ENCODE results near the gene MRPL9. TPM values are rescaled to one million over a fixed set of nuclear protein-coding genes. Genes with fewer than 3 reads are reported as not detected.

MRPL9 gene
- 36.1 and 41.5 TPM in 2 replicates for total RNA-seq

DNA sequence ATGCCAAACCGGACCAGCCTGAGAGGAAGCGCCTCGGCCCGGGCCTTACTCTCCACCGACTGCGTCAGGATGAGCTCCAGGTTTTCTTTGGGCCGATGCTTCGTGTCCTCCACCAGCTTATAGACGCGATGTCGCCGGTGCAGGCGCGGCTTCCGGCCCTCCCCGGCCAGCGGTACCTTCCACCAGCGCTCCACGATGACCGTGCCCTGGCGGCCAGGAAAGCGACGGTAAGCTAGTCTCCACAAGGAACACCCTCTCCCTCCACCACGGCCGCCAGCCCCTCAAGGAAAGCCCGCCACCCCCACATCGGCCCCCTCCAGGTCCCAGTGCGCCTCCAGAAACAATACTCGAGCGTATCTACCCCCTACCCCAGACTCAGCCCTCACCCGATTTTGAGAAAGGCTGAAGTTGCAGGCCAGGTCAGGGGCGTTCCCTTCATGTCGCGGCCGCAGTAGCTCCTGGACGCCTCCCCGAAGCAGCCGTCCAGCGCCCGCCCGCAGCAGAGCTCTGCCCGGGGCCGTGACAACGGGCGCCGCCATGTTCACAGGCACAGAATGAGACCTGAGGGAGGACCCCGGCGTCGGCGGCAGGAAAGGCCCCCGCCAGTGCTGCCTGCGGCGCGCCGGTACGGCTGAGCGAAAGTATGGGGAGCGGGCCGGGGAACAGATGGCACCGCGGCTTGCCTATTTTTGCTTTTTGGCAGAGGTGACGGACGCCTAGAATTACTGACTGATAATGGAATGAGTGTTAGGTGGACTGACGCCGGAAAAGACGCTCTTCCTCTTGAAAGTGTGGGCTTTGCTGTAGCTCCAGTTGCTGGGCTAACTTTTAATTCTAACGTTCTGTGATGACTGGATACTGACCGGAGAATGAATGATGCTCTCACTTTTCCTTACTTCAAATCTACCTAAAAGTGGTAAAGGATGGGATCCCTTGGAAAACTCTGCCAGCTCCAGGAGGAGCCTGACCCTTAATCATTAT is at the start of gene MRPL9:
MRPL9 (minus strand) TSS at position 556 of the 981 bp plus-strand sequence; CDS start at position 539, 17 bp downstream.

DNA sequence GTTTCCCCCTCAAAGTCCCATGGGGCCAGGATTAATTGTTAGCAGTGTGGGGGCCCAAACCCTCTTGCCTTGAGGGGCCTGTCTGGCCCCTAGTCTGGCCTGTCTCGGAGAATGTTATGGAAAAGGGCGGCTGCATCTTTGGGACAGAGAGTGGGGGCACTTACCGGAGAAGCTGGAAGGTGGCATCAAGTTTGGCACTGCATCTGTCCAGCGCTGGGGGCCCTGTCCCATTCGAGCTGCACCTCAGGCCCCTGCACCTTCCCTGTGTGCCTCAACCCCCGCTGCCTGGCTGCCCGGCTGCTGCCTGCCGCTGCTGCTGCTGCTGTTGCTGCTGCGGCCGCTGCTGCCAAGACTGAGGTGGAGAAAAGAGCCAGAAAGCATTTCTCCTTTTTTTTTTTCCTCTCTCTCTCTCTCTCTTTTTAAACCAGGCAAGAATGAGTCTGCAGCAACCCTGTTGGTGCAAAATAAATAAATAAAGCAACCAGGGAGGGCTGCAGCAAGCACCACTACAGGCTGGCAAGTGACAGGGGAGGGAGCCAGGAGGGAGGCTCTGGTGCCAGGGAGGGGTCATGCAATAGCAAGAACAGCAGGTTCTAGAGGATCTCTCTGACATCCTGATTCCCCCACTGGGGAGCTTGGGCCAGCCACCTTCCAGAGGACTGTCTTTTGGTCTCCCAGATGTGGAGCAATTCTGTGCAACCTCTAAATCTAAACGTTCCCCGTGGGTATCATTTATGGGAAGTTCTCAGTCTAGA is 41.9 kb upstream of the MRPL9 start, which contains the start of gene LINGO4:
LINGO4 (minus strand) TSS at position 354 of the 755 bp plus-strand sequence. CDS start 2,715 bp downstream, outside the sequence.

DNA sequence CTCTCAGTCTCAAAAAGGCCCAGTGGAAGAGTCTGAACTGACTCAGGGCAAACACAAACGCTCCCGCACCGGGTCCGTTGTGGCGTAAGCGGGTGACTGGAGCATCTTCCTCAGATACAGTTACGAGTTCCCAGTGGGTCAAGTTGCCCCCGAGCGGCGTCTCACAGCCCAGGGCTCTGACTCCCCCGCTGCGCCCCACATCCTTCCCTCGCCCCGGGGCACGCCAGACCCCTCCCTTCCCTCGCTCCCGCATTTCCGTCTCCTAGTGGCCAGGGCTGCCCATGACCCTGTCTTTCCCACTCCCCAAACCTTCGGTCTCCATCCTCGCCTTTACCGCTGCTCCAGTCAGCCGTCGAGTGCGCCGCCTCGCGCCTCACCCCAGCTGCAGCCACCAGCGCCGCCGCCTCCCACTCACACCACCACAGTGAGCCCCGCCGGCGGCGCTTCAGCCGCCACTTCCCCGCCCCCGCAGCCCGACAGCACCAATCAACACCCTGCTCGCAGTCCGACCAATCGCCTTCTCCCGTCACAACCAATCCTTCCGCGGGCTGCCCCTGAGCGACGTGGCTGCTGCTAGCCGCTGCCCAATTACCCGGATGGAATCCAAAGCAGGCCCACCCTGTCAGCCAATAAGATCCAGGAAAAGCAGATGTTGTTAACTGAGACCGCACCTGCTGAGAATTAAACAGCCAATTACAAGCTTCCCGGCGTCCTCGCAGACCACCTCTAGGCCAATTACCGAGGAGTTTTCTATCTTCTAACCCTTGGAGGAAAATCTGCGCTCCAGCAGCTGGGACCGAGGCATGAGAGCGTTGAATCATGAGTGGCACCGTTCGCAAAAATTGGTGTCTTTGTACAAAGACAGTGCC is 27.0 kb upstream of the MRPL9 start, which contains the start of gene TDRKH:
TDRKH (minus strand) TSS at position 430 of the 869 bp plus-strand sequence. CDS start 7,478 bp downstream, outside the sequence.

DNA sequence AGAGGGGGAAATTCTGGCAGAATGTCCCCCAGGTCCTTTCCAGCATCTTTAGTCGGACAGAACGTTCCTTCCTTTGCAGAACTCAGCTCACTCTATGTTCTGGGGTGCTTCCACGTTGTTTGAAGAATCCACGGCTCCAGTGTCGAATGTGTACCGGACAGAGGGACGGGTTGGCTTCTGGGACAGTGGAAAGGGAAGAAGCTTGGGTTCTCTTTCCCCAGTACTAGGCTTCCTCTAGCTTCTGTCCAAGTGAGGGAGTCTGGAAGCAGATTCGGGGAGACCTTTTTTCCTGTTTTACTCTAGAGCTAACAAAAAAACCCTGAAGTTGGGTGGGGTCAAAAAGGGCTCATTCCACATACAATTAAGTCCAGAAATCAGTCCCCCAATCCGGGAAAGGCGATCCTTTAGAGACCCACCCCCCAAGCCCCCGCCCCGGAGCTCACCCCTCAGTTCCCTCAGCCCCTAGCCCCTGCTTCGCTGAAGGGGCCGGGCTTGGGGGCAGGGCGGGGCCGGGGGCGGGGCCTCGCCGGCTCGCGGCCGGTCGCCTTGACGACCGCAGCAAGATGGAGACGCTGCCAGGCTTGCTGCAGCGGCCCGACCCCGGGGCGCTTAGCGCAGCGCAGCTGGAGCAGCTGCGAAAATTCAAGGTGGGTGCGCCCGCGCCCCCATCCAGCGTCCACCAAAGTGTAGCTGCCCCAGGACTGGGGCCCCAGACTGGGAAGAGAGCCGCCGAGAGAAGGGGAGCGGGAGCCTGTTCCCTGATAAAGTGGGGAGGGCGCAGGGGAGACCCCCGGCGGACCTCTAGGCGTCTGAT is 42.1 kb downstream of the MRPL9 start, which contains the start of gene RIIAD1:
RIIAD1 (plus strand) TSS at position 549 of the 814 bp plus-strand sequence; CDS start at position 564, 15 bp downstream.

DNA sequence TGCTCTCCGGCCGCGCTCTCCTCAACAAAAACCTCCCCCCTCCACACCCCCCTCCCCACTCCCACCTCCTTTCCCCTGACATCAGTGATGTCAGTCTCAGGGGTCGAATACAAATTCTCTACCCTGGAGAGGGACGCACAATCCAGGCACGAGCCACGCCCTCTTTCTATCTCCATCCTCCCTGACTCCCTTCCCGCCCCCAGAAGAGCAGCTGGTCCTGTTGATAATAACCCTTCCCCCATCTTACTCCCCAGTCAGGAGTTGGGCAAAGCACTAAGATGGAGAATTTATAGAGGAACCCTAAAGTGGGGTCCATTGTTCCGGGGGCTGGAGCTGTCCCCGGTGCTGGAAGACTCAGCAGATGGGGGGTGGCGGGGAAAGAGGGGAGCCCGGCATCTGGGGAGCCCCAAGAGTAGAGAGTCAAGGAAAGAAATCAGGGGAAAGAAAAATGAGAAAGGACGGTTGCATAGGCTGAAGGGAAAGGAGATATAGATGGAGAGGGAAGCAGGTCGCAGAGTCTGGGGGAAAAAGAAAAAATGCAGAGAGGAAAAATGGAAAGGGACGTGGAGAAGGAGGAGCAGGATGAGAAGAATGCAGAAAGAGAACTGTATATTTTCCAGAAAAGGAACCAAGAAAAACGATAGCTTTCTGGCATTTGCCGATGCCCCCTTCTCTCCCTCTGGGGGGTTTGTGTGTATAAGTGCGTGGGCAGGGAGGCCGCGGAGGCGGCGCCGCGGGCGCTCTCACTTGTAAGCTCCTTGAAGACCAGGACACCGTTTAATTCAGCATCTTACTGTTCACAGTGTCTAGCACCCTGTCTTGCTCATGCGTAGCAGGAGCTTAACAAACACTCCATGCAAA is 46.3 kb downstream of the MRPL9 start, which contains the start of gene CELF3:
CELF3 (minus strand) TSS at position 33 of the 861 bp plus-strand sequence. CDS start 783 bp downstream, outside the sequence.

Other genes with a start within 250 kb of the MRPL9 start
- gene TUFT1, start 223.2 kb downstream of the MRPL9 start, total RNA-seq: 3.5 and 10.5 TPM in 2 replicates
- gene SNX27, start 151.4 kb downstream of the MRPL9 start, total RNA-seq: 31.5 and 36.0 TPM in 2 replicates
- not detected in 2 replicates for gene CELF3, start 46.7 kb downstream of the MRPL9 start, total RNA-seq
- gene RIIAD1, start 42.0 kb downstream of the MRPL9 start, total RNA-seq: not detected in 2 replicates
- 2.3 and 3.1 TPM in 2 replicates for gene TDRKH, start 27.0 kb upstream of the MRPL9 start, total RNA-seq
- gene LINGO4, start 41.9 kb upstream of the MRPL9 start, total RNA-seq: not detected in 2 replicates
- 0.03 TPM in 1 of 2 replicates, not detected in the other for gene RORC, start 68.3 kb upstream of the MRPL9 start, total RNA-seq
- gene C2CD4D, start 76.3 kb upstream of the MRPL9 start, total RNA-seq: not detected in 2 replicates
- gene THEM5, start 90.2 kb upstream of the MRPL9 start, total RNA-seq: not detected in 2 replicates
- 6.5 and 10.7 TPM in 2 replicates for gene THEM4, start 146.0 kb upstream of the MRPL9 start, total RNA-seq
- 131 and 191 TPM in 2 replicates for gene S100A10, start 230.4 kb upstream of the MRPL9 start, total RNA-seq

Measured in smooth muscle cell of the pulmonary artery (primary cell).